Naive thymus-derived CD4-positive, alpha-beta T cell (primary cell): ENCODE results near the gene RBBP9. TPM values are rescaled to one million over a fixed set of nuclear protein-coding genes. Genes with fewer than 3 reads are reported as not detected.

Experiments
- ATAC-seq: fragments of 150-1000 bp; cut with Tn5 transposase; 2 replicates; pipeline ENCODE4 v1.10.0; 2021; ENCODE audit warnings: mild to moderate bottlenecking, moderate library complexity
- CTCF ChIA-PET: fragments of 350-600 bp; sonication (Branson Sonifier 250); formaldehyde crosslinking; loops from one replicate; lab custom pipeline; 2021; ENCODE audit warnings: antibody characterized with exemption; lab: Charles Lee
- POLR2A ChIA-PET: fragments of 350-600 bp; sonication (Branson Sonifier 250); formaldehyde crosslinking; loops from one replicate; lab custom pipeline; 2021; ENCODE audit warnings: antibody characterized with exemption, inconsistent platforms; lab: Charles Lee
- DNase-seq, 9 donors: peaks; one replicate each; pipeline versions ENCODE4 v3.0.0 to v3.0.0-alpha.2; 2020 to 2022; ENCODE audit warnings: mixed read lengths in 1 of 9
- H3K27ac ChIP-seq: one replicate; pipeline ENCODE4 v1.7.0; 2013; ENCODE audit warnings: mild to moderate bottlenecking, low read depth, low read length, moderate library complexity
- H3K27me3 ChIP-seq, 2 donors: one replicate each; pipeline ENCODE4 v1.7.0; 2013; ENCODE audit warnings: low read length in 2 of 2, mild to moderate bottlenecking in 2 of 2, moderate library complexity in 2 of 2; ENCODE audit not compliant: control insufficient read depth in 2 of 2, insufficient read depth in 2 of 2
- H3K36me3 ChIP-seq, 3 experiments: 1 replicate in 2 of 3; 2 replicates in 1 of 3; pipeline ENCODE4 v1.7.0; 2013; ENCODE audit warnings: low read length in 3 of 3, mild to moderate bottlenecking in 3 of 3, moderate library complexity in 1 of 3; ENCODE audit not compliant: insufficient read depth in 3 of 3, control insufficient read depth in 2 of 3
- H3K4me1 ChIP-seq, 2 donors: one replicate each; pipeline ENCODE4 v1.7.0; 2013; ENCODE audit warnings: low read length in 2 of 2, mild to moderate bottlenecking in 2 of 2, moderate library complexity in 1 of 2; ENCODE audit not compliant: control insufficient read depth in 2 of 2, insufficient read depth in 2 of 2
- H3K4me3 ChIP-seq: 2 replicates; pipeline ENCODE4 v1.7.0; 2013; ENCODE audit warnings: mild to moderate bottlenecking, low read length
- H3K9me3 ChIP-seq, 3 experiments: 1 replicate in 2 of 3; 2 replicates in 1 of 3; pipeline ENCODE4 v1.7.0; 2013; ENCODE audit warnings: low read length in 3 of 3; ENCODE audit not compliant: control insufficient read depth in 2 of 3
- H3K27ac Mint-ChIP-seq, 9 donors: one replicate each; pipeline ENCODE4 v1.8.0; 2020 to 2022; ENCODE audit warnings: mixed read lengths in 9 of 9, mild to moderate bottlenecking in 8 of 9, moderate library complexity in 5 of 9, inconsistent platforms in 2 of 9
- H3K27me3 Mint-ChIP-seq, 5 donors: one replicate each; pipeline ENCODE4 v1.8.0; 2021 to 2022; ENCODE audit warnings: mixed read lengths in 5 of 5, mild to moderate bottlenecking in 1 of 5
- H3K36me3 Mint-ChIP-seq, 5 donors: one replicate each; pipeline ENCODE4 v1.8.0; 2020 to 2022; ENCODE audit warnings: mixed read lengths in 5 of 5, mild to moderate bottlenecking in 3 of 5, inconsistent platforms in 1 of 5
- H3K4me1 Mint-ChIP-seq, 7 donors: one replicate each; pipeline ENCODE4 v1.8.0; 2020 to 2022; ENCODE audit warnings: mixed read lengths in 7 of 7, mild to moderate bottlenecking in 3 of 7, inconsistent platforms in 1 of 7
- H3K4me3 Mint-ChIP-seq, 10 donors: one replicate each; pipeline ENCODE4 v1.8.0; 2020 to 2022; ENCODE audit warnings: mild to moderate bottlenecking in 10 of 10, mixed read lengths in 10 of 10, moderate library complexity in 6 of 10, inconsistent platforms in 2 of 10
- H3K9me3 Mint-ChIP-seq, 11 donors: one replicate each; pipeline ENCODE4 v1.8.0; 2020 to 2022; ENCODE audit warnings: mixed read lengths in 11 of 11, mild to moderate bottlenecking in 4 of 11, inconsistent platforms in 1 of 11, moderate library complexity in 1 of 11
- intact Hi-C, 2 donors: fragments of 100-400 bp; cut with micrococcal nuclease; formaldehyde crosslinking; loops; one replicate each; pipeline ENCODE4 v1.15.1; 2023
- polyA plus RNA-seq, 2 donors: library from polyadenylated mRNA; unstranded; fragments of 300-500 nt; fragmentation: Illumina TruSeq; gene quantifications; one replicate each; pipeline ENCODE4 v1.2.3, GENCODE V29; 2021
- total RNA-seq, 6 experiments: library from RNA in 5 of 6; stranded (reverse) in 5 of 6; gene quantifications; 1 replicate in 5 of 6; 2 replicates in 1 of 6; pipeline ENCODE4 v1.2.3 and lab custom pipeline; 2021 to 2026

RBBP9 gene
- total and polyA plus RNA-seq, 7 experiments from 2014 or later = 4.9 to 16.4 (median 6.9) TPM

DNA sequence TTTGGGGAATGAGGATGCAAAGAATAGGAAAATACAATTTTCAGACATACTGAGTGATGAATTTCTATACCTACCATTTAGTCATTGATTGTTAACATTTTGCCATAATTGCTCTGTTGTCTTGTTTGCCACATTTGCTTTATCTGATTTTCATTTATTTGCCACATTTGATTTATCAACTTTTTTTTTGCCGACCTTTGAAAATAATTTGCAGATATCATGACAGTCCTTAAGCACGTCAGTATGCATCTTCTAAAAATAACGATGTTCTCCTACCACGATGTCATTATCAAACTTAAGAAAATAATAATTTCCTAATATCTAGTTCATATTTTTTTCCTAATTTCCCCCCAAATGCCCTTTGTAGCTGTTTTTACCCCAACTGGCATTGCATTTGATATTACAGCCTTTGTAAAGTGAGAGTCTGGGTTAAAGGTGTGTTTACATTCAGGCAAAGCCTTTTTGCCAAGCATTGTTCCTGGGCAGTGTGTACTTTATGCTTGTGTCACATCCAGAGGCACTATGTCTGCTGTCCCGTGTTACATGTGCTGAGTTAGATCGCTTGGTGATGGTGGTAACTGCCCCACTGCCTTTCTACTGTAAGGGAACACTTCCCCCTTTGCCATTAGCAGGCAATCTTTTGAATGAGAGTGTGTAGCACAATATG is 37.1 kb upstream of the RBBP9 start:
- H3K36me3 Mint-ChIP-seq = peaks cover 18 to 69% (median 51%) of the 10 kb centered on the region in 5 donors
- peaks cover 24 to 71% (median 24%) of the 10 kb centered on the region in 3 experiments for H3K36me3 ChIP-seq
- intact Hi-C loops = no loop called here
- no peak overlapping the region for H3K4me3 ChIP-seq
- H3K4me3 Mint-ChIP-seq = no peak overlapping the region
- ChIA-PET CTCF (no interaction called here), POLR2A (no interaction called here)
- H3K4me1 Mint-ChIP-seq = no peaks in the 10 kb centered on the region
- ATAC-seq = no peak
- no peak overlapping the region for H3K27ac ChIP-seq
- H3K27me3 Mint-ChIP-seq = no peaks in the 10 kb centered on the region
- H3K27me3 ChIP-seq = no peaks in the 10 kb centered on the region
- H3K9me3 ChIP-seq = no peaks in the 10 kb centered on the region
- no peak overlapping the region for H3K27ac Mint-ChIP-seq
- H3K4me1 ChIP-seq = no peaks in the 10 kb centered on the region
- peaks cover 0 to 3% (median 0%) of the 10 kb centered on the region in 11 donors for H3K9me3 Mint-ChIP-seq
- DNase-seq = no peak

DNA sequence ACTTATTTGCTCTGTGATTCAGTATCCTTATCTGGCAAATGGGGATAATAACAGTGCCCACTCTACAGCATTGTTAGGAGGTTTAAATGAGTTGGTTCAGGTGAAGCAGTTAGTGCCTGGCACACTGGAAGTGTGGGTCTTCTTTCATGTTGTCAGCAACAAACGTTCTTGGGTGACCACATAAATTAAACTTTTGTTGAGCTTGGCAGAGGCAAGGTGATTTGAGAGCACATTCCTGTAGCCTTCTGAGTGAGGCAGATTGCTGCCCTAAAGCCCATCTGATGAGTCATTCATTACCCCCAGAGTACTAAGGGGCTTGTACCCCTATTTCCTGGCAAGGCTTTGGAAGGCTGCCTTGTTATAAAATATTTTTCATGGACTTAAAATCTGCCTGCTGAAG is 36.5 kb upstream of the RBBP9 start:
- CTCF ChIA-PET = no interaction called here
- H3K4me3 Mint-ChIP-seq = no peak overlapping the region
- intact Hi-C loops = no loop called here
- H3K27me3 Mint-ChIP-seq = no peaks in the 10 kb centered on the region
- POLR2A ChIA-PET = no interaction called here
- Histone ChIP-seq H3K27ac (no peak overlapping the region), H3K9me3 (no peaks in the 10 kb centered on the region), H3K4me1 (no peaks in the 10 kb centered on the region), H3K36me3 (peaks cover 24 to 78% (median 24%) of the 10 kb centered on the region in 3 experiments), H3K4me3 (no peak overlapping the region), H3K27me3 (no peaks in the 10 kb centered on the region)
- H3K36me3 Mint-ChIP-seq = peaks cover 24 to 75% (median 56%) of the 10 kb centered on the region in 5 donors
- DNase-seq (no peak), ATAC-seq (no peak)
- peaks cover 0 to 3% (median 0%) of the 10 kb centered on the region in 11 donors for H3K9me3 Mint-ChIP-seq
- H3K27ac Mint-ChIP-seq = peak overlapping the region in 2 of 9 donors; percentile 19 to 36
- peaks cover 0 to 3% (median 0%) of the 10 kb centered on the region in 7 donors for H3K4me1 Mint-ChIP-seq

GRCh38 chr20:18532626-18533025 is 35.6 kb upstream of the RBBP9 start:
- ChIA-PET CTCF (no interaction called here), POLR2A (no interaction called here)
- Histone ChIP-seq H3K27ac (no peak overlapping the region), H3K27me3 (no peaks in the 10 kb centered on the region), H3K9me3 (no peaks in the 10 kb centered on the region), H3K4me3 (no peak overlapping the region), H3K4me1 (no peaks in the 10 kb centered on the region), H3K36me3 (peaks cover 28 to 82% (median 28%) of the 10 kb centered on the region in 3 experiments)
- no peak overlapping the region for H3K27ac Mint-ChIP-seq
- ATAC-seq (no peak), DNase-seq (no peak)
- peaks cover 0 to 3% (median 0%) of the 10 kb centered on the region in 11 donors for H3K9me3 Mint-ChIP-seq
- H3K4me1 Mint-ChIP-seq = peaks cover 0 to 3% (median 0%) of the 10 kb centered on the region in 7 donors
- H3K4me3 Mint-ChIP-seq = no peak overlapping the region
- peaks cover 28 to 78% (median 57%) of the 10 kb centered on the region in 5 donors for H3K36me3 Mint-ChIP-seq
- H3K27me3 Mint-ChIP-seq = no peaks in the 10 kb centered on the region
- intact Hi-C loops = no loop called here

DNA sequence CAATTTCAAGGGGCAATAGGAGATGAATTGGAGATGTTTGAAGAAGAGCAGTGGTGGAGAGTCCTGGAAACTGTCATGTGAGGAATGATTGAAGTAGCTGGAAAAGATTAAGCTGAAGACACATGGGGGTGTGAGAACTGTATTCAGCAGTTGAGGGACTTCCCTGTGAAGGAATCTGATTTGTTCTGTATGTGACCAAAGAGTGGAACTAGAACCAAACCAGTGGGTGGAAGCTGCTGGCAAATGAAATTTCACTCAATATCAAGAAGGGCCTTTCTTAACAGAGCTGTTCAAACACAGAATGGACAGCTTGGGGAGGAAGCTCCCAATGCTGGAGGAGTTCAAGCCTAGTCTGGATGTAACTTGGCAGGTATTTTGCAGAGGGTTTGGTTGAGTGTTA is 32.0 kb upstream of the RBBP9 start:
- H3K27ac Mint-ChIP-seq = peak overlapping the region in 2 of 9 donors; percentile 16 to 41
- no peaks in the 10 kb centered on the region for H3K9me3 Mint-ChIP-seq
- H3K36me3 Mint-ChIP-seq = peaks cover 31 to 71% (median 51%) of the 10 kb centered on the region in 5 donors
- no peaks in the 10 kb centered on the region for H3K27me3 ChIP-seq
- DNase-seq = no peak
- ChIA-PET POLR2A (no interaction called here), CTCF (interaction anchor here (1.1 kb wide), 1 partner anchor 115 kb away, joined by 4 read pairs; no protein-coding TSS in a partner anchor)
- ATAC-seq = no peak
- no peaks in the 10 kb centered on the region for H3K9me3 ChIP-seq
- no peaks in the 10 kb centered on the region for H3K27me3 Mint-ChIP-seq
- no peak overlapping the region for H3K4me3 ChIP-seq
- peaks cover 42 to 95% (median 49%) of the 10 kb centered on the region in 3 experiments for H3K36me3 ChIP-seq
- H3K27ac ChIP-seq = no peak overlapping the region
- no peaks in the 10 kb centered on the region for H3K4me1 ChIP-seq
- H3K4me3 Mint-ChIP-seq = no peak overlapping the region
- intact Hi-C loops = loop anchor here in 1 of 2 donors (5.0 kb wide), 1 partner anchor 117 kb away; no protein-coding TSS in a partner anchor
- H3K4me1 Mint-ChIP-seq = peaks cover 0 to 4% (median 0%) of the 10 kb centered on the region in 7 donors

GRCh38 chr20:18527836-18528235 is 30.8 kb upstream of the RBBP9 start:
- Histone ChIP-seq H3K4me3 (no peak overlapping the region), H3K4me1 (no peaks in the 10 kb centered on the region), H3K9me3 (no peaks in the 10 kb centered on the region), H3K27ac (no peak overlapping the region), H3K36me3 (peaks cover 33 to 87% (median 45%) of the 10 kb centered on the region in 3 experiments), H3K27me3 (no peaks in the 10 kb centered on the region)
- Mint-ChIP-seq H3K27ac (peak overlapping the region in 1 of 9 donors; percentile 54), H3K4me3 (no peak overlapping the region), H3K36me3 (peaks cover 31 to 66% (median 44%) of the 10 kb centered on the region in 5 donors), H3K4me1 (peaks cover 0 to 4% (median 0%) of the 10 kb centered on the region in 7 donors), H3K9me3 (no peaks in the 10 kb centered on the region), H3K27me3 (no peaks in the 10 kb centered on the region)
- ATAC-seq (no peak), DNase-seq (no peak)
- POLR2A ChIA-PET = no interaction called here
- CTCF ChIA-PET = no interaction called here
- intact Hi-C loops = loop anchor here in 1 of 2 donors (5.0 kb wide), 1 partner anchor 116 kb away; no protein-coding TSS in a partner anchor

- H3K36me3 Mint-ChIP-seq = peaks cover 29 to 61% (median 39%) of the 10 kb centered on the region in 5 donors
- H3K27me3 Mint-ChIP-seq = no peaks in the 10 kb centered on the region
- peaks cover 0 to 4% (median 0%) of the 10 kb centered on the region in 7 donors for H3K4me1 Mint-ChIP-seq
- DNase-seq (no peak), ATAC-seq (no peak)
- Histone ChIP-seq H3K27ac (no peak overlapping the region), H3K9me3 (no peaks in the 10 kb centered on the region), H3K4me1 (no peaks in the 10 kb centered on the region), H3K36me3 (peaks cover 29 to 82% (median 40%) of the 10 kb centered on the region in 3 experiments), H3K27me3 (no peaks in the 10 kb centered on the region), H3K4me3 (no peak overlapping the region)
- ChIA-PET POLR2A (no interaction called here), CTCF (no interaction called here)
- no peaks in the 10 kb centered on the region for H3K9me3 Mint-ChIP-seq
- no peak overlapping the region for H3K4me3 Mint-ChIP-seq
- intact Hi-C loops = loop anchor here in 1 of 2 donors (5.0 kb wide), 1 partner anchor 115 kb away; no protein-coding TSS in a partner anchor
- H3K27ac Mint-ChIP-seq = peak overlapping the region in 2 of 9 donors; percentile 17 to 19
Observed at GRCh38 chr20:18527339-18527738, 30.3 kb upstream of the RBBP9 start.
